GM19452 (cell line): Measurements from ENCODE around the gene EMID1.
"Not testable (repeated sequence)": the region's sequence is repeated elsewhere in the genome, so short reads cannot be mapped to it uniquely, and the experiment has no call there.

ENCODE experiments used
- ATAC-seq: cut with Tn5 transposase; IDR thresholded peaks from one replicate; pipeline ENCODE4 v1.9.1; 2021; ENCODE audit not compliant: unreplicated experiment

EMID1 gene

GRCh38 chr22:29226351-29226981 lies 20.8 kb downstream of the EMID1 start:
- ATAC-seq = no peak

GRCh38 chr22:29230972-29231875 lies 25.5 kb downstream of the EMID1 start:
- ATAC-seq = no peak

- no peak for ATAC-seq
Observed at GRCh38 chr22:29231971-29232959, 26.6 kb downstream of the EMID1 start.

GRCh38 chr22:29233277-29233877 lies 27.7 kb downstream of the EMID1 start:
- ATAC-seq = no peak

- not testable (repeated sequence) for ATAC-seq
Observed at GRCh38 chr22:29240481-29240880, 34.8 kb downstream of the EMID1 start.

GRCh38 chr22:29243874-29244446 lies 38.3 kb downstream of the EMID1 start:
- ATAC-seq = no peak

GRCh38 chr22:29244785-29245625 lies 39.3 kb downstream of the EMID1 start:
- ATAC-seq = no peak

GRCh38 chr22:29245626-29246385 lies 40.1 kb downstream of the EMID1 start:
- ATAC-seq = no peak

- not testable (repeated sequence) for ATAC-seq
Observed at GRCh38 chr22:29247891-29248290, 42.2 kb downstream of the EMID1 start.

- no peak for ATAC-seq
Observed at GRCh38 chr22:29251265-29251664, 45.6 kb downstream of the EMID1 start.

GRCh38 chr22:29251981-29252911 lies 46.5 kb downstream of the EMID1 start:
- ATAC-seq = no peak

GRCh38 chr22:29253561-29254285 lies 48.0 kb downstream of the EMID1 start:
- ATAC-seq = no peak

- no peak for ATAC-seq
Observed at GRCh38 chr22:29254286-29254660, 48.6 kb downstream of the EMID1 start.

- ATAC-seq = no peak
Observed at GRCh38 chr22:29255064-29255621, 49.4 kb downstream of the EMID1 start.

- ATAC-seq = no peak
Observed at GRCh38 chr22:29256606-29257325, 51.1 kb downstream of the EMID1 start.

GRCh38 chr22:29257751-29258181 lies 52.1 kb downstream of the EMID1 start:
- no peak for ATAC-seq
